Measurements from ENCODE around the gene NHSL1.

Gene NHSL1

DNA sequence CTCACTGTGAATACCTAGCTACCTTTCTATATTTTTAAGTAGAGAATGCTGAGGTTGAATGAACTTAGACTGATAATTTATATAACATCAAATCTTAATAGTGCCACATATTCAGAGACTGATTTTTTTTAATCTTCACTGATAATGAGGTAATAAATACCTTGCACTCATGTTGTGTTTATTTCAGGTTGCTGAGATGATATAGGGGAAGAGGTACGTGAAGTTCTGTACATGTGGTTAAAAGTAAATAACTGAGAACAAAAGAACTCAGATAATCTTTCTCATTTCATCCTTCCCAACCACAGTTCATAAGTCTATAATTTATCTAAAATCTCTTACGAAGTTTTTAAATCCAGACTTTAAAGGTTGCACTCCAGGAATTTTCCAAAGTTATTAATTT lies 6.4 kb downstream of the NHSL1 start:
- DNase-seq, result no peak

DNA sequence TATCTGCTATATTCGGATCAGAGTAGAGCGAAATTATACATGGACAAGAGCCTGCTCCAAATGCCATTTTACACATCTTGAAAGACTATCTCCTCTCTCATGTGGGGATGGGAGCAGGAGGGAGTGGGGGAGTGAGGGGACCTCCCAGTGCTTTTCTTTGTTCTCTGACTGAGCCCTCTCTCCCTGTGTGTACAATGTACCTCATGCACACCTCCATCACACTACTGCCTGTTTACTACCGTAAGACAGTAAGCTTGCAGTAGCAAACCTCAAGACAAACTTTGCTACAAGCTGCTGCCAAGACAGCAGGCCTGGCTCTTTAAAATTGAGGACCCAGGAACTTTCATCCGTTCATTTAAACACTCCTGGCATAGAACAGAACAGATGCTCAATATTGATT lies 7.2 kb downstream of the NHSL1 start:
- no peak for DNase-seq

GRCh38 chr6:138491017-138491416 lies 8.3 kb downstream of the NHSL1 start:
- no peak for DNase-seq

DNA sequence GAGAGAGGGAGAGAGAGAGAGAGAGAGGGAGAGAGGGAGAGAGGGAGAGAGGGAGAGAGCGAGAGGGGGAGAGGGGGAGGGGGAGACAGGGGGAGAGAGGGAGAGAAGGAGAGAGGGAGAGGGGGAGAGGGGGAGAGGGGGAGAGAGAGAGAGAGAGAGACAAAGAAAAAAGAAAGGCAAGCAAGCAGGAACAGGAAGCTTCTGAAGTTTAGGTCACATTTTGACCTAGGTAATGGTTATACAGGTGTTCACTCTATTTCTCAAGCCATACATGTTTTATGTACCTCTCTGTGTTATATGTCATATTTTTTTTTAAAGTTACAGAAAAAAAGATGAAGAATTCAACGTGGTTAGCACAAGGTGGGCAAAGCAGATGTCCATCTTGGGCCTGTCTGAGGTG lies 9.4 kb downstream of the NHSL1 start:
- no peak for DNase-seq

- DNase-seq, result no peak
Measured at GRCh38 chr6:138487102-138487604, 12.1 kb downstream of the NHSL1 start.

- no peak for DNase-seq
Measured at GRCh38 chr6:138486249-138487101, 12.8 kb downstream of the NHSL1 start.

GRCh38 chr6:138485586-138486248 lies 13.6 kb downstream of the NHSL1 start:
- peak; percentile 42 for DNase-seq

DNA sequence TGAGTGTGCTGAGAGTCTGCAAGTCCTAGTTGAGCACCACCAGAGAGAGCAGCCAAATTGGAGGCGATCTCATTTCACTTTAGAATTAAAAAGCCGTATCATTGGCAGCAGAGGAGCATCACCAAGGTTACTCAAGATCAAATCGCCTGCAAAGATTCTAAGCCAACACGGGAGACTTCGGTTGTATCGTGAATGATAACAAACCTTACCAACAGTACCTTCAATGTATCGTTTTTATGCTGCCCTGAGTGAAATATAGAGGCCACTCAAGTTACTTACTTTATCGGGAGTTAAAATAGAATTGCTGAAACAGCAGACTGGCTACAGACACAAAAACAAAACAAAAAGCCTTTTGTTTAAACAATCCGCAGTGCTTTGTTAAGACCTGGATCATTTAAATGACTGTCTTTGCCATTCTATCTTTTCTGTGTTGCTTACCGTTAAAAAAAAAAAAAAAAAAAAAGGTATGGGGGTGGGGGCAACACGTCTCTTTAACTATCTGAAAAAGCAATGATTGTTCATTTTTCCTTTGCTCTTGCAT lies 14.2 kb downstream of the NHSL1 start:
- DNase-seq, result no peak

- DNase-seq, result no peak
Measured at GRCh38 chr6:138484018-138484731, 15.1 kb downstream of the NHSL1 start.

DNA sequence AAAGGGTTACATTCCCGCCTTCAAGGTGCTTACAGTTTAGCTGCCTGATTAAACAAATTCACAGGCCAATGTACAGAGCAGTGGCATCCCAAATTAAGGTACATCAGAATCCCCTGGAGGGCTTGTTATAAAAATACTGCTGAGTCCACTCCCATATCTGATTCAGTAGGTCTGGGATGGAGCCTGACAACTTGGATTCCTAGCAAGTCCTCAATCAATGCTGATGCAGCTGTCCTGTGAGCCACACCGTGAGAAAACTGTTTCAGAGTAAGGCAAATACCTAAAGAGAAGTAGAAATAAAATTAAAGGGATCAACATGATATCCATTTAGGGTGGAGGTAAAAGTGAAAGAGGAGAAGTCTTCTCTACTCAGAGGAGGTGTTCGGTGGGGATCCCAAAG lies 16.5 kb downstream of the NHSL1 start:
- no peak for DNase-seq

DNA sequence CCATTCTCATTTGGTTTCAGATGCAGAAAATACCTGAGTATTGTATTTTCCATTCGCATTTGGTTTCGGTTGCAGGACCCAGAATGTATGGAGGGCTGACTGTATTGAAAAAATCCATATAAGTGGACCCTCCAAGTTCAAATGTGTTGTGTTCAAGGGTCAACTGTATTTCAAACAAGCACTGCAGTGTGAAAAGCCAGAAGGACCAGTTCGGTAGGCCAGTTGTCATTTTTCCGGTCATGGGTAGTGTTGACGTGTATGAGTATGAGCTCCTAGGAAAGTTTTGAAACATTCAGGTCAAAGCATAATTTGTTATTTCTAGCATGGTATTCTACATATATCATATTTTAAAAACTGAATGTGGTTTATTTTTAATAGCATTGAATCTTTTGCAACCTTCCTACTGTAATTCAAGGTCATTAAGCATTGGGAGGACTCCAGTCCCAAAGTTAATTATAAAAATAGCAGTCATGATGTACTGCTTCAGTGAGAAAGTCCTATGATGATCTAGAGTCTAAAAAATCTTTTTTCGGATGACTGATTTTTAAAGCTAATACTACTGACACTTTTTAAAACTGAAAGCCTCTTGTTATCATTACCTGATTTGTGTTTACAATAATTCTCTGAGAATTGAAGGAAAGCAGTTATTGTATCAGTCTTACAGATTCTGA lies 18.9 kb downstream of the NHSL1 start:
- no peak for DNase-seq

- no peak for DNase-seq
Measured at GRCh38 chr6:138477913-138478539, 21.3 kb downstream of the NHSL1 start.

GRCh38 chr6:138476116-138476515 lies 23.2 kb downstream of the NHSL1 start:
- DNase-seq, result no peak

DNA sequence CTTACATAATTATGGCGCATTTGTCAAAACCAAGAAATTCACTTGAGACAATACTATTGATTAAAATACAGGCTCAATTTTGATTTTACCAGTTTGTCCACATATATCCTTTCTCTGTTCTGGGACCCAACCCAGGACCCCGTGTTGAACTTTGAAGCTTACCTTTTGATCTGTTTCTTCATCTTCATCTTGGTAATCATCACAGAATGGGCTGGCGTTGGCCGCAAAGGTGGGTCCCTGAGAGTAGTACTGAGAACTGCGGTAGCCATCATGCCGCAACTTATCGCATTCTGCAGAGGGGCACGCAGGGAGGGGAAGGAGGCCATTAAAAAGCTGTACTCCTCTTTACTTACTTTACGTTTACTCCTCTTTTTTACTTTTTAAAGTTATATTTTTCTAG lies 26.1 kb downstream of the NHSL1 start:
- no peak for DNase-seq

GRCh38 chr6:138468320-138469015 lies 30.8 kb downstream of the NHSL1 start:
- peak; percentile 26 for DNase-seq

DNA sequence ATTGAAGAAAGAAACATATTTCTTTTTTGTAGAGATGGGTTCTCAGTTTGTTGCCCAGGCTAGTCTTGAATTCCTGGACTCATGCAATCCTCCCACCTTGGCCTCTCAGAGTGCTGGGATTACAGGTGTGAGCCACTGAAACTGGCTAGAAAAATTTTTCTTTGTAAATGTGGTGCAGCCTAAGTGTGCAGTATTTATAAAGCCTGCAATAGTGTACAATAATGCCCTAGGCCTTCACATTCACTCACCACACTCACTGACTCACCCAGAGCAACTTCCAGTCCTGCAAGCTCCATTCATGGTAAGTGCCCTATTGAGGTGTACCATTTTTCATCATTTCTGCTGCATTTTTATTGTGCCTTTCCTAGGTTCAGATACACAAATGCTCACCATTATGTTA lies 31.4 kb downstream of the NHSL1 start:
- DNase-seq, result no peak

GRCh38 chr6:138465007-138465645 lies 34.2 kb downstream of the NHSL1 start:
- peak; percentile 95 for DNase-seq

DNA sequence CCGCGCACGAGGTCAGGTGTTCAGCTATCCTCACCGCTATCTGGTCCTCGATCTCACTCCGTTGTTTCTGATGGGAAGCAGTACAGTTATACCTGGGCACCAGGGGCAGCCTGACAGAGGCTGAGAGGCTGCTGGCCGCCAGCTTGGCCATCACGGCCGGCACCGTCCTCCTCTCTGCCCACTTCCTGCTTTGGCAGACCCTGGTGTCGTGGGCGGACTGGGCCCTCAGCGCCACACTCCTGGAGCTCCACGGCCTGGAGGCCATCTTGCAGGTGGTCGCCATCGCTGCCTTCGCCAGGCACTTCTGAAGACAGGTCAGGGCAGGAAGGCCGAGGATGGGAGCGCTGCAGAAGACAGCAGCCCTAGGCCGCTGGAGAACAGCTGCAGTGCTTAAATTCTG lies 35.2 kb downstream of the NHSL1 start:
- no peak for DNase-seq

DNA sequence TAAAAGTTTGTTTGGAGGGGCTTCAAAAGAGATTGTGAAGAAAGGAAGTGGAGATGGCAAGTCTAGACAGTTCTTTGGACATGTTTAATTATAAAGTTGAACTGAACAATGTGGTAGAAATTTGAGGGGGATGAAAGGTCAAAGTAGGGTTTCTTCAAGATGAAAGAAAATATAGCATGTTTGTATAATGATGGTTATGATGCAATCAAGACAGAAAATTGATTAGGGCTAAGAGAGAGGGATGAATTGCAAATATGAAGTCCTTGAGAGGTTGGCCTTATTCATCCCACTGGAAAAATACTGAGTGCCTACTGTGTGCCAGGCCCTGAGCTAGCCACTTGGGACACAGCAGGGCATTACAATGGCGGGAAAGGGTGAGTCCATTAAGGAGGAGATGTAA lies 37.6 kb downstream of the NHSL1 start:
- no peak for DNase-seq

GRCh38 chr6:138456401-138456790 lies 42.9 kb downstream of the NHSL1 start:
- no peak for DNase-seq

Measured in fibroblast of skin of scalp (primary cell).